HCT116 (cell line): Measurements from ENCODE around the gene HPN. TPM values are rescaled to one million over a fixed set of nuclear protein-coding genes. Genes with fewer than 3 reads are reported as not detected.

Experiments used
- ATAC-seq: fragments of 200-7000 bp; cut with Tn5 transposase; 2 replicates; pipeline ENCODE4 v1.9.1; 2020; ENCODE audit warnings: mild to moderate bottlenecking, moderate library complexity
- BruUV-seq: library from RNA; stranded (reverse); fragments of 400-500 nt; replicated peaks from 2 replicates; lab custom pipeline; 2021; lab: Mats Ljungman, UMichigan
- CTCF ChIA-PET: fragments of 300-600 bp; sonication (Branson Sonifier 250); formaldehyde crosslinking; loops from one replicate; lab custom pipeline; 2021; ENCODE audit warnings: antibody characterized with exemption; lab: Charles Lee
- POLR2A ChIA-PET: fragments of 300-600, 350-600 bp; sonication (Branson Sonifier 250); formaldehyde crosslinking; loops from one replicate; lab custom pipeline; 2021; ENCODE audit warnings: antibody characterized with exemption; lab: Charles Lee
- RAD21 ChIA-PET, 2 experiments: fragments of 300-600 bp; sonication (Branson Sonifier 250); formaldehyde crosslinking; loops; one replicate each; lab custom pipeline; 2023; ENCODE audit warnings: low total read pairs in 2 of 2; ENCODE audit not compliant: uncharacterized antibody in 2 of 2, unreplicated experiment in 2 of 2, low non-redundant PET in 1 of 2; lab: Charles Lee
- DNase-seq: peaks from one replicate; pipeline ENCODE4 v3.0.0-alpha.2; 2010; ENCODE audit warnings: low read depth, low spot score
- H2AFZ ChIP-seq: fragments of 200-600 bp; shearing (Covaris generic), sonication (generic); 2 replicates; pipeline ENCODE4 v1.6.1; 2017; ENCODE audit warnings: low read depth, mixed run types, mixed read lengths, antibody characterized with exemption, low read length; ENCODE audit not compliant: poor library complexity, severe bottlenecking
- H3K27ac ChIP-seq: 2 replicates; pipeline ENCODE4 v1.5.1; 2012; ENCODE audit warnings: low read depth, low read length
- H3K27me3 ChIP-seq: fragments of 200-600 bp; sonication (generic); 2 replicates; pipeline ENCODE4 v1.6.1; 2016; ENCODE audit warnings: mixed run types, low read length, mixed read lengths; ENCODE audit not compliant: insufficient read depth
- H3K36me3 ChIP-seq, 2 experiments: fragments of 200-500 bp in 1 of 2; fragments of 200-600 bp in 1 of 2; sonication (Bioruptor generic) in 1 of 2; sonication (generic) in 1 of 2; 2 replicates each; pipeline versions ENCODE4 v1.5.1 to v1.6.1; 2014 to 2016; ENCODE audit warnings: low read length in 2 of 2, inconsistent platforms in 1 of 2, mixed read lengths in 1 of 2, mixed run types in 1 of 2; ENCODE audit not compliant: insufficient read depth in 2 of 2, control insufficient read depth in 1 of 2
- H3K4me1 ChIP-seq, 2 experiments: fragments of 200-600 bp in 1 of 2; sonication (generic) in 1 of 2; 2 replicates each; pipeline versions ENCODE4 v1.5.1 to v1.6.1; 2012 to 2017; ENCODE audit warnings: low read length in 2 of 2, inconsistent platforms in 1 of 2, mild to moderate bottlenecking in 1 of 2, mixed read lengths in 1 of 2, mixed run types in 1 of 2, moderate library complexity in 1 of 2; ENCODE audit not compliant: insufficient read depth in 2 of 2, control insufficient read depth in 1 of 2
- H3K4me2 ChIP-seq: fragments of 200-600 bp; sonication (generic); 2 replicates; pipeline ENCODE4 v1.6.1; 2017; ENCODE audit warnings: mixed run types, low read length, mixed read lengths
- H3K4me3 ChIP-seq, 2 experiments: fragments of 200-600 bp in 1 of 2; sonication (generic) in 1 of 2; replicated peaks in 1 of 2; 2 replicates each; pipeline ENCODE4 v1.5.1; 2011 to 2016; ENCODE audit warnings: low read length in 2 of 2, control low read depth in 1 of 2, low read depth in 1 of 2, mild to moderate bottlenecking in 1 of 2, mixed read lengths in 1 of 2, mixed run types in 1 of 2
- H3K79me2 ChIP-seq: fragments of 200-600 bp; sonication (generic); 2 replicates; pipeline ENCODE4 v1.6.1; 2017; ENCODE audit warnings: mild to moderate bottlenecking, mixed run types, low read length, moderate library complexity, mixed read lengths; ENCODE audit not compliant: insufficient read depth
- H3K9ac ChIP-seq: fragments of 200-600 bp; sonication (generic); 2 replicates; pipeline ENCODE4 v1.6.1; 2016; ENCODE audit warnings: low read length, mixed read lengths
- H3K9me2 ChIP-seq: fragments of 200-600 bp; sonication (generic), shearing (Covaris generic); 2 replicates; pipeline ENCODE4 v1.6.1; 2017; ENCODE audit warnings: mixed run types, mild to moderate bottlenecking, moderate library complexity; ENCODE audit not compliant: insufficient read depth
- H3K9me3 ChIP-seq, 2 experiments: fragments of 200-500 bp in 1 of 2; fragments of 200-600 bp in 1 of 2; sonication (Bioruptor generic) in 1 of 2; sonication (generic) in 1 of 2; 2 replicates each; pipeline ENCODE4 v1.6.1; 2014 to 2017; ENCODE audit warnings: low read length in 2 of 2, mixed read lengths in 2 of 2, inconsistent platforms in 1 of 2, low read depth in 1 of 2, mild to moderate bottlenecking in 1 of 2, mixed run types in 1 of 2, moderate library complexity in 1 of 2; ENCODE audit not compliant: control insufficient read depth in 1 of 2, insufficient read depth in 1 of 2
- H4K20me1 ChIP-seq: fragments of 200-600 bp; sonication (generic), shearing (Covaris generic); 2 replicates; pipeline ENCODE4 v1.6.1; 2017; ENCODE audit warnings: mixed run types, mild to moderate bottlenecking, moderate library complexity; ENCODE audit not compliant: insufficient read depth
- CBX3 ChIP-seq: IDR thresholded peaks from 2 replicates; pipeline ENCODE4 v1.6.1; 2012; ENCODE audit warnings: low read depth
- CTCF ChIP-seq, 3 experiments: fragments of 200-600 bp in 1 of 3; sonication (generic) in 1 of 3; IDR thresholded peaks in 2 of 3; conservative IDR thresholded peaks in 1 of 3; 2 replicates each; pipeline ENCODE4 v1.5.1; 2012 to 2017; ENCODE audit warnings: low read depth in 2 of 3, low read length in 2 of 3, antibody characterized with exemption in 1 of 3, borderline replicate concordance in 1 of 3, control low read depth in 1 of 3, mild to moderate bottlenecking in 1 of 3, mixed read lengths in 1 of 3, mixed run types in 1 of 3, moderate library complexity in 1 of 3; ENCODE audit not compliant: insufficient read depth in 1 of 3
- ELF1 ChIP-seq: IDR thresholded peaks from 2 replicates; pipeline ENCODE4 v1.6.1; 2012; ENCODE audit warnings: low read depth, borderline replicate concordance
- MAX ChIP-seq: IDR thresholded peaks from 2 replicates; pipeline ENCODE4 v1.6.1; 2012
- POLR2AphosphoS5 ChIP-seq: IDR thresholded peaks from 2 replicates; pipeline ENCODE4 v1.6.1; 2011; ENCODE audit warnings: mild to moderate bottlenecking, low read depth, low read length, moderate library complexity
- RAD21 ChIP-seq: IDR thresholded peaks from 2 replicates; pipeline ENCODE4 v1.6.1; 2012; ENCODE audit warnings: low read depth, mild to moderate bottlenecking
- SP1 ChIP-seq: IDR thresholded peaks from 2 replicates; pipeline ENCODE4 v1.6.1; 2012; ENCODE audit warnings: low read depth
- SRF ChIP-seq: IDR thresholded peaks from 2 replicates; pipeline ENCODE4 v1.6.1; 2012; ENCODE audit warnings: low read depth
- ZBTB33 ChIP-seq: IDR thresholded peaks from 2 replicates; pipeline ENCODE4 v1.6.1; 2011; ENCODE audit warnings: mild to moderate bottlenecking, low read length, moderate library complexity; ENCODE audit not compliant: insufficient replicate concordance; ENCODE audit errors: extremely low read depth
- intact Hi-C: fragments of 100-400 bp; cut with micrococcal nuclease; formaldehyde crosslinking; loops from 2 replicates; pipeline ENCODE4 v1.10.0; 2022
- total RNA-seq: library from RNA; stranded (reverse); gene quantifications from one replicate; pipeline ENCODE4 v1.2.1, GENCODE V29; 2021; ENCODE audit not compliant: unreplicated experiment

The HPN gene
- total RNA-seq, 1 experiment from 2014 or later, result 0.32 TPM

GRCh38 chr19:35066691-35067563 is 25.4 kb downstream of the HPN start:
- peaks cover 10 to 28% of the 10 kb centered on the region in 2 experiments; a peak in 3 of 4 replicates for H3K4me1 ChIP-seq
- no peaks in the 10 kb centered on the region for H3K27me3 ChIP-seq
- CTCF ChIA-PET, result interaction anchor here (0.7 to 3.0 kb wide), 17 partner anchors 9 to 430 kb away, joined by 3 to 46 read pairs (median 5); partner anchors contain the start of genes FXYD3 and LGI4
- BruUV-seq, result no TSS peak
- peak; percentile 97 for ATAC-seq
- no peak for TF ChIP-seq SRF
- no peak for TF ChIP-seq ZBTB33
- TF ChIP-seq ELF1, result no peak
- TF ChIP-seq CTCF (IDR thresholded peaks at IDR 0.05 in 2 of 3, conservative IDR thresholded peaks at IDR 0.05 in 1 of 3; ENCODE audit: borderline replicate concordance in 1 of 3, insufficient read depth in 1 of 3, low read depth in 2 of 3, low read length in 2 of 3), result peak; percentile 91 to 96 (median 91)
- TF ChIP-seq POLR2AphosphoS5, result no peak
- TF ChIP-seq SP1, result 0 out of 2 replicates have a peak, but pooled peaks have one; percentile 6
- 0 out of 2 replicates have a peak, but pooled peaks have one; percentile 27 for TF ChIP-seq MAX
- peak; percentile 12; the same call in 1 of the 2 replicates for TF ChIP-seq CBX3
- TF ChIP-seq RAD21, result peak; percentile 93
- TF ChIP-seq, all 23 proteins: peak for 5
- Histone ChIP-seq H2AFZ (peak overlapping the region; percentile 12), H3K4me2 (peak overlapping the region; percentile 43), H4K20me1 (no peaks in the 10 kb centered on the region), H3K9me3 (peaks cover 0 to 5% of the 10 kb centered on the region in 2 experiments; a peak in 1 of 4 replicates), H3K79me2 (no peaks in the 10 kb centered on the region), H3K9ac (no peak overlapping the region), H3K27ac (peak overlapping the region; percentile 30), H3K4me3 (peak overlapping the region in 1 of 2 experiments; percentile 13; a peak in 2 of 4 replicates), H3K9me2 (no peaks in the 10 kb centered on the region), H3K36me3 (no peaks in the 10 kb centered on the region)
- intact Hi-C loops, result loop anchor here (1.0 to 5.0 kb wide), 2 partner anchors 68 to 180 kb away; partner anchors contain the start of genes LGI4 and LSR
- ChIA-PET POLR2A (interaction anchor here (1.0 to 1.8 kb wide), 3 partner anchors 12 to 75 kb away, joined by 4 to 12 read pairs (median 5); no protein-coding TSS in a partner anchor), RAD21 (interaction anchor here (0.7 to 2.4 kb wide), 3 partner anchors 69 to 75 kb away, joined by 3 to 25 read pairs (median 24); no protein-coding TSS in a partner anchor)
- peak; percentile 89 for DNase-seq
